HepG2 (cell line): ENCODE data around the gene GDF2. TPM values are rescaled to one million over a fixed set of nuclear protein-coding genes. Genes with fewer than 3 reads are reported as not detected.

Experiments used
- ATAC-seq: fragments of 200-7000 bp; cut with Tn5 transposase; 3 replicates; pipeline ENCODE4 v1.9.1; 2020; ENCODE audit warnings: mild to moderate bottlenecking, moderate library complexity
- BruUV-seq: library from RNA; stranded (reverse); fragments of 400-500 nt; replicated peaks from 2 replicates; lab custom pipeline; 2021; lab: Mats Ljungman, UMichigan
- CTCF ChIA-PET: fragments of 300-600 bp; formaldehyde crosslinking; extraction: SDS; loops from one replicate; lab custom pipeline; 2021; ENCODE audit warnings: low total read pairs, inconsistent platforms, low intra/inter-chr PET ratio; lab: Yijun Ruan, JAX
- POLR2A ChIA-PET: fragments of 350-600 bp; sonication (Branson Sonifier 250); formaldehyde crosslinking; loops from one replicate; lab custom pipeline; 2020; ENCODE audit warnings: antibody characterized with exemption, inconsistent platforms; lab: Yijun Ruan, JAX
- DNase-seq: peaks from one replicate; pipeline ENCODE4 v3.0.0-alpha.2; 2015; ENCODE audit warnings: low spot score
- FAIRE-seq: peaks from 3 replicates; lab custom pipeline; 2011; peaks lifted over from hg19 to GRCh38; lab: Jason Lieb, UNC
- H2AFZ ChIP-seq: one replicate; pipeline ENCODE4 v1.6.1; 2011; ENCODE audit warnings: low read length, inconsistent platforms
- H3K27ac ChIP-seq: fragments of 300-600 bp; 3 replicates; pipeline ENCODE4 v1.8.0; 2011; ENCODE audit warnings: mixed run types, mild to moderate bottlenecking, mixed read lengths, low read length, inconsistent platforms; ENCODE audit not compliant: insufficient read depth; ENCODE audit errors: extremely low read length
- H3K27me3 ChIP-seq, 2 experiments: fragments of 200-600 bp in 1 of 2; 2 replicates in 1 of 2; 3 replicates in 1 of 2; pipeline versions ENCODE4 v1.6.0 to v1.8.0; 2011; ENCODE audit warnings: low read length in 2 of 2, mild to moderate bottlenecking in 2 of 2, moderate library complexity in 2 of 2, inconsistent platforms in 1 of 2; ENCODE audit not compliant: insufficient read depth in 2 of 2, control insufficient read depth in 1 of 2
- H3K36me3 ChIP-seq, 2 experiments: fragments of 200-600 bp in 1 of 2; replicated peaks in 1 of 2; 2 replicates in 1 of 2; 3 replicates in 1 of 2; pipeline versions ENCODE4 v1.5.1 to v1.8.0; 2011; ENCODE audit warnings: low read length in 2 of 2, inconsistent platforms in 1 of 2; ENCODE audit not compliant: insufficient read depth in 2 of 2, control insufficient read depth in 1 of 2
- H3K4me1 ChIP-seq: 2 replicates; pipeline ENCODE4 v1.5.1; 2012; ENCODE audit warnings: low read length, inconsistent platforms; ENCODE audit not compliant: insufficient read depth
- H3K4me2 ChIP-seq: 2 replicates; pipeline ENCODE4 v1.6.0; 2011; ENCODE audit warnings: low read depth, low read length, inconsistent platforms
- H3K4me3 ChIP-seq, 3 experiments: fragments of 200-600 bp in 1 of 3; sonication (generic), shearing (Covaris generic) in 1 of 3; replicated peaks in 1 of 3; 2 replicates each; pipeline ENCODE4 v1.5.1; 2011 to 2016; ENCODE audit warnings: low read length in 3 of 3, inconsistent platforms in 2 of 3, low read depth in 2 of 3, mild to moderate bottlenecking in 2 of 3, control low read depth in 1 of 3, mixed read lengths in 1 of 3; ENCODE audit not compliant: insufficient read depth in 1 of 3
- H3K79me2 ChIP-seq: one replicate; pipeline ENCODE4 v1.6.1; 2011; ENCODE audit warnings: low read length, inconsistent platforms; ENCODE audit not compliant: insufficient read depth
- H3K9ac ChIP-seq: 2 replicates; pipeline ENCODE4 v1.6.0; 2011; ENCODE audit warnings: mild to moderate bottlenecking, low read depth, low read length, inconsistent platforms; ENCODE audit not compliant: insufficient read depth
- H3K9me3 ChIP-seq: 2 replicates; pipeline ENCODE4 v1.5.1; 2012; ENCODE audit warnings: mild to moderate bottlenecking, low read length
- H4K20me1 ChIP-seq: 2 replicates; pipeline ENCODE4 v1.6.0; 2011; ENCODE audit warnings: inconsistent platforms, mild to moderate bottlenecking, low read length, moderate library complexity; ENCODE audit not compliant: insufficient read depth
- ATM ChIP-seq: fragments of 450-650 bp; IDR thresholded peaks from 2 replicates; pipeline ENCODE4 v1.7.1; 2017; ENCODE audit warnings: mild to moderate bottlenecking, borderline replicate concordance
- CCAR2 ChIP-seq: fragments of 200-400 bp; formaldehyde crosslinking; optimal IDR thresholded peaks from 2 replicates; pipeline ENCODE3; 2018; ENCODE audit warnings: low read depth, mild to moderate bottlenecking, low read length, moderate library complexity
- ELF3 ChIP-seq: IDR thresholded peaks from 2 replicates; pipeline ENCODE4 v1.6.1; 2016; ENCODE audit warnings: missing genetic modification reagents, missing compliant biosample characterization
- FOXM1 ChIP-seq: sonication (generic); formaldehyde crosslinking; IDR thresholded peaks from 2 replicates; pipeline ENCODE4 v1.5.0; 2020; ENCODE audit warnings: missing genetic modification reagents
- JUNB ChIP-seq: sonication (generic); formaldehyde crosslinking; IDR thresholded peaks from 2 replicates; pipeline ENCODE4 v1.8.0; 2022; ENCODE audit warnings: missing genetic modification reagents, mild to moderate bottlenecking, borderline replicate concordance
- KAT2B ChIP-seq: fragments of 150-350 bp; IDR thresholded peaks from 2 replicates; pipeline ENCODE4 v1.6.1; 2014; ENCODE audit warnings: low read depth, low read length, borderline replicate concordance
- KLF15 ChIP-seq: sonication (generic); formaldehyde crosslinking; IDR thresholded peaks from 2 replicates; pipeline ENCODE4 v1.8.1; 2023; ENCODE audit warnings: borderline replicate concordance, mild to moderate bottlenecking, inconsistent platforms, missing genetic modification reagents, mixed read lengths
- SMAD1 ChIP-seq: sonication (generic); formaldehyde crosslinking; IDR thresholded peaks from 2 replicates; pipeline ENCODE4 v1.4.0; 2020; ENCODE audit warnings: missing genetic modification reagents, low read depth, mild to moderate bottlenecking, borderline replicate concordance
- SSRP1 ChIP-seq: IDR thresholded peaks from 2 replicates; pipeline ENCODE4 v1.6.1; 2016; ENCODE audit warnings: control low read depth
- ZKSCAN5 ChIP-seq: sonication (generic); formaldehyde crosslinking; IDR thresholded peaks from 2 replicates; pipeline ENCODE4 v1.5.1; 2020; ENCODE audit warnings: mild to moderate bottlenecking, missing genetic modification reagents
- ZNF282 ChIP-seq: fragments of 450-650 bp; IDR thresholded peaks from 2 replicates; pipeline ENCODE4 v1.6.1; 2018; ENCODE audit not compliant: partially characterized antibody
- ZNF644 ChIP-seq: IDR thresholded peaks from 2 replicates; pipeline ENCODE4 v1.6.1; 2016; ENCODE audit warnings: low read depth
- ZNF878 ChIP-seq: sonication (generic); formaldehyde crosslinking; IDR thresholded peaks from 2 replicates; pipeline ENCODE4 v1.8.1; 2023; ENCODE audit warnings: mild to moderate bottlenecking, missing genetic modification reagents, moderate library complexity
- WGBS: methylation state at CpG from one replicate; pipeline ENCODE4 v1.1.6; 2017; ENCODE audit warnings: low lambda C conversion rate; 5-methylcytosine and 5-hydroxymethylcytosine counted together
- in situ Hi-C: cut with HindIII; loops from 2 replicates; pipeline ENCODE4 v1.10.0; 2017; ENCODE audit warnings: low pct_unique_long_range_greater_than_20kb; ENCODE audit not compliant: extremely low pct_ligation_motif_present
- intact Hi-C: fragments of 100-400 bp; cut with micrococcal nuclease; formaldehyde crosslinking; loops from one replicate; pipeline ENCODE4 v1.10.0; 2022; ENCODE audit not compliant: unreplicated experiment
- polyA plus RNA-seq, 8 experiments: library from polyadenylated mRNA; depleted of rRNA in 3 of 8; stranded (reverse) in 7 of 8; unstranded in 1 of 8; fragments of >200 nt; fragmentation: Illumina TruSeq in 4 of 8; extraction: Trizol in 4 of 8; gene quantifications; 2 replicates each; pipeline versions ENCODE4 v1.2.1 to v1.2.3, GENCODE V29; 2011 to 2016; ENCODE audit warnings: low read depth in 4 of 8, missing spikeins in 1 of 8, mixed read lengths in 1 of 8; ENCODE audit not compliant: insufficient read depth in 1 of 8
- total RNA-seq, 5 experiments: library from RNA; depleted of rRNA; stranded (reverse); fragments of >200 nt; fragmentation: Illumina TruSeq; extraction: Trizol; gene quantifications; 2 replicates each; pipeline ENCODE4 v1.2.3, GENCODE V29; 2016; ENCODE audit warnings: low read depth in 1 of 5
- TF ChIP-seq, protein P1 (sequence below): sonication (generic); formaldehyde crosslinking; IDR thresholded peaks from 2 replicates; pipeline ENCODE4 v1.4.0; 2020; ENCODE audit warnings: mild to moderate bottlenecking, missing genetic modification reagents, borderline replicate concordance
- TF ChIP-seq, protein P2 (sequence below): sonication (generic); formaldehyde crosslinking; IDR thresholded peaks from 2 replicates; pipeline ENCODE4 v1.5.1; 2020; ENCODE audit warnings: missing genetic modification reagents, mild to moderate bottlenecking, borderline replicate concordance

Gene GDF2
- total and polyA plus RNA-seq, 2 of the 13 experiments (the other 11 are each of a cell fraction or from before 2014, with no cell fraction given), result not detected

DNA sequence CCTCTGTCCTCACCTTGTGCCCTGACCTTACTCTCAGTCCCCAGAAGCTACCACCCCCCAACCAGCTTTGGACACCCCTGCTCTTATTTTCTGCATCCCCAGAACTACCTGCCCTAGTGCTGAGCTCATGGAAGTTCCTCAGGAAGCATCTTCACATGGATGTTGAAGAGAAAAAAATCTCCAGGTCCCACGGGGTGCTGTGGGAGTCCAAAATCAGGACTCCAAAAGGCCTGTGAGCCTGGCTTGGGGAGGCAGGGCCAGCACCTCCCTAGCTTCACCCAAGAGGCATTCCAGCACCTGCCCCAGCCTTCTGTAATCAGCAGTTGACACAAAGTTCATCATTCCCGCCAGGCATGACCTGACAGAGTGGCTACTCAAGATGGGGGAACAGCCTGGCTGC is 43.0 kb upstream of the GDF2 start (continued):
- TF ChIP-seq ZNF878 (CRISPR knock-in tag) (no peak), SMAD1 (CRISPR knock-in tag) (no peak), SSRP1 (CRISPR knock-in tag) (no peak), KLF15 (CRISPR knock-in tag) (no peak), ZKSCAN5 (no peak), ELF3 (CRISPR knock-in tag) (no peak)
- TF ChIP-seq, protein P1, sequence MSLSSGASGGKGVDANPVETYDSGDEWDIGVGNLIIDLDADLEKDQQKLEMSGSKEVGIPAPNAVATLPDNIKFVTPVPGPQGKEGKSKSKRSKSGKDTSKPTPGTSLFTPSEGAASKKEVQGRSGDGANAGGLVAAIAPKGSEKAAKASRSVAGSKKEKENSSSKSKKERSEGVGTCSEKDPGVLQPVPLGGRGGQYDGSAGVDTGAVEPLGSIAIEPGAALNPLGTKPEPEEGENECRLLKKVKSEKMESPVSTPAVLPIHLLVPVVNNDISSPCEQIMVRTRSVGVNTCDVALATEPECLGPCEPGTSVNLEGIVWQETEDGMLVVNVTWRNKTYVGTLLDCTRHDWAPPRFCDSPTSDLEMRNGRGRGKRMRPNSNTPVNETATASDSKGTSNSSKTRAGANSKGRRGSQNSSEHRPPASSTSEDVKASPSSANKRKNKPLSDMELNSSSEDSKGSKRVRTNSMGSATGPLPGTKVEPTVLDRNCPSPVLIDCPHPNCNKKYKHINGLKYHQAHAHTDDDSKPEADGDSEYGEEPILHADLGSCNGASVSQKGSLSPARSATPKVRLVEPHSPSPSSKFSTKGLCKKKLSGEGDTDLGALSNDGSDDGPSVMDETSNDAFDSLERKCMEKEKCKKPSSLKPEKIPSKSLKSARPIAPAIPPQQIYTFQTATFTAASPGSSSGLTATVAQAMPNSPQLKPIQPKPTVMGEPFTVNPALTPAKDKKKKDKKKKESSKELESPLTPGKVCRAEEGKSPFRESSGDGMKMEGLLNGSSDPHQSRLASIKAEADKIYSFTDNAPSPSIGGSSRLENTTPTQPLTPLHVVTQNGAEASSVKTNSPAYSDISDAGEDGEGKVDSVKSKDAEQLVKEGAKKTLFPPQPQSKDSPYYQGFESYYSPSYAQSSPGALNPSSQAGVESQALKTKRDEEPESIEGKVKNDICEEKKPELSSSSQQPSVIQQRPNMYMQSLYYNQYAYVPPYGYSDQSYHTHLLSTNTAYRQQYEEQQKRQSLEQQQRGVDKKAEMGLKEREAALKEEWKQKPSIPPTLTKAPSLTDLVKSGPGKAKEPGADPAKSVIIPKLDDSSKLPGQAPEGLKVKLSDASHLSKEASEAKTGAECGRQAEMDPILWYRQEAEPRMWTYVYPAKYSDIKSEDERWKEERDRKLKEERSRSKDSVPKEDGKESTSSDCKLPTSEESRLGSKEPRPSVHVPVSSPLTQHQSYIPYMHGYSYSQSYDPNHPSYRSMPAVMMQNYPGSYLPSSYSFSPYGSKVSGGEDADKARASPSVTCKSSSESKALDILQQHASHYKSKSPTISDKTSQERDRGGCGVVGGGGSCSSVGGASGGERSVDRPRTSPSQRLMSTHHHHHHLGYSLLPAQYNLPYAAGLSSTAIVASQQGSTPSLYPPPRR (CRISPR knock-in tag), result no peak

DNA sequence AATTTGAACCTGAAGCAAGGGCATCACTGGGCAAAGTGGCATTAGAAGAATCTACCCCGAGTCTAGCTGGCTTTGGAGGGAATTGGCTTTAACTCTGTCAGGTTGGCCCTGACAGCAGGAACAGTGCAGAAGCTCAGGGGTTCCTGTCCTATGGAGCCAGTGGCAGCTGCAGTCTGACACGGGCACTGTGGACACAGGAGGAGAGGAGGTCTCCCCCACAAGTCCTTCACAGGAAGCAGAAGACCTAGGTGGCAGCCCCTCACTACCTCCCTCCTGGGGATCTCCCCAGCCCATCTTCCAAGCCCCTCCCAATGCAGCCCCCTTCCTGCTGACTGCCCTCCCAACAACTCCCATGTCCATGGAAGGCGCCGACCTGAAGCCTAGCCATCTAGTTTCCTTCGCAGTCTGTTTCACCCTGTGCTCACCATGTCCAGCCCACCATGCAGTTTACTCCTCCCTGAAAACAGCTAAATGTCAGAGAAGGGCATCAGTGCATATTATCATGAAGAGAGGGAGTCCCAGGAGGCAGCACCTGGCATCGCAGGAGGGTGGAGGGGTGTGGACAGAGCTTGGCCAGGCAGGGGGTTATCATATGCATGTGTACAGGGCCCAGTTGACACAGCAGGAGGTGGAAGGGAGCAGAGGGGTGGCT is 40.1 kb upstream of the GDF2 start:
- H2AFZ ChIP-seq, result no peak overlapping the region
- H3K79me2 ChIP-seq, result no peaks in the 10 kb centered on the region
- BruUV-seq, result no TSS peak
- H4K20me1 ChIP-seq, result no peaks in the 10 kb centered on the region
- H3K4me3 ChIP-seq, result no peak overlapping the region
- 41% methylated on average over 4 of the region's 6 CpGs for WGBS
- DNase-seq (no peak), ATAC-seq (no peak), FAIRE-seq (no peak)
- no peaks in the 10 kb centered on the region for H3K36me3 ChIP-seq
- no peak overlapping the region for H3K4me2 ChIP-seq
- intact Hi-C loops (no loop called here), in situ Hi-C loops (no loop called here)
- no peak overlapping the region for H3K9ac ChIP-seq
- H3K27ac ChIP-seq, result no peak overlapping the region
- H3K27me3 ChIP-seq, result peaks cover 0 to 9% of the 10 kb centered on the region in 2 experiments; a peak in 3 of 5 replicates
- ChIA-PET CTCF (no interaction called here), POLR2A (no interaction called here)
- H3K4me1 ChIP-seq, result no peaks in the 10 kb centered on the region
- no peaks in the 10 kb centered on the region for H3K9me3 ChIP-seq
- TF ChIP-seq CCAR2 (no peak), ATM (no peak), JUNB (CRISPR knock-in tag) (no peak), KAT2B (no peak), FOXM1 (no peak), ZNF282 (no peak), ZNF644 (CRISPR knock-in tag) (no peak)
- TF ChIP-seq, protein P2, sequence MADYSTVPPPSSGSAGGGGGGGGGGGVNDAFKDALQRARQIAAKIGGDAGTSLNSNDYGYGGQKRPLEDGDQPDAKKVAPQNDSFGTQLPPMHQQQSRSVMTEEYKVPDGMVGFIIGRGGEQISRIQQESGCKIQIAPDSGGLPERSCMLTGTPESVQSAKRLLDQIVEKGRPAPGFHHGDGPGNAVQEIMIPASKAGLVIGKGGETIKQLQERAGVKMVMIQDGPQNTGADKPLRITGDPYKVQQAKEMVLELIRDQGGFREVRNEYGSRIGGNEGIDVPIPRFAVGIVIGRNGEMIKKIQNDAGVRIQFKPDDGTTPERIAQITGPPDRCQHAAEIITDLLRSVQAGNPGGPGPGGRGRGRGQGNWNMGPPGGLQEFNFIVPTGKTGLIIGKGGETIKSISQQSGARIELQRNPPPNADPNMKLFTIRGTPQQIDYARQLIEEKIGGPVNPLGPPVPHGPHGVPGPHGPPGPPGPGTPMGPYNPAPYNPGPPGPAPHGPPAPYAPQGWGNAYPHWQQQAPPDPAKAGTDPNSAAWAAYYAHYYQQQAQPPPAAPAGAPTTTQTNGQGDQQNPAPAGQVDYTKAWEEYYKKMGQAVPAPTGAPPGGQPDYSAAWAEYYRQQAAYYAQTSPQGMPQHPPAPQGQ, result no peak
